K562 treated with DMSO at 1 percent for 4 hours (cell line): ENCODE data around the gene EPB41L4B. TPM values are rescaled to one million over a fixed set of nuclear protein-coding genes. Genes with fewer than 3 reads are reported as not detected.

Source experiments
- total RNA-seq: library from RNA; unstranded; fragments of 300-600 nt; gene quantifications from 2 replicates; pipeline ENCODE4 v1.2.3, GENCODE V29; 2022; ENCODE audit not compliant: insufficient read depth

Gene EPB41L4B
- 0.18 TPM in 1 of 2 replicates, not detected in the other for total RNA-seq

DNA sequence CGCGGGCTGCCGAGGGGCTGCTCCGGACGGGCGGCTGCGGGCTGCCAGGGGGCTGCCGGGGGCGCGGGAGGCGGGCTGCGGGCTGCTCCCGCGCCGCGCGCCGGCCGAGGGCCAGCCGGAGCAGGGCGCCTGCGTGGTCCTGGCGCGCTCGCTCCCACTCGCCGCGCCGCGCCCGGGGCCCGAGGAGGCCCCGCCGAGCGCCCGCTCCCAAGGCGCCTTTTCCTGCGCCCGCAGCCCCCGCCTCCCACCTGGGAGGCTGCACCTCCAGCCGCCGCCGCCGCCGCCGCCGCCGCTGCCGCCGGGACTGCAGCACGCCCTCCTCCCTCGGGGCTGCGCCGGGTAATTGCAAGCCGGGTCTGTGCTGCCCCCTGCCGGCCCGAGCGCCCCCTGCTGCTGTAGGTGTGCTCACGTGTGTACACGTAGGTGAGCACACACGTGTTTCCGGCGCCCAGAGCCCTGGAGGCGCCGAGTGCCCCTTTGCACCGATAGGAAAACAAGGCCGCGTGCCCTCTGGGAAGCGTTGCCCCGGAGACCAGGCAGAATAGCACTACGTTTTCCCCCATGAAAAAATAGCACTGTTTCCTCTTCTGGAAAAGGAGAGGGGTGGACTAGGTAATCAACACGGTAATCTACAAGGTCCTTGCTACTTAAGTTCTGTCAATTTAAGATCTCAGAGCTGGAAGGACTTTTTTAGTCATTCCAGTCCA lies at the start of gene EPB41L4B:
EPB41L4B (minus strand) TSS at position 318 of the 707 bp plus-strand sequence. CDS start 613 bp downstream, outside the sequence.

DNA sequence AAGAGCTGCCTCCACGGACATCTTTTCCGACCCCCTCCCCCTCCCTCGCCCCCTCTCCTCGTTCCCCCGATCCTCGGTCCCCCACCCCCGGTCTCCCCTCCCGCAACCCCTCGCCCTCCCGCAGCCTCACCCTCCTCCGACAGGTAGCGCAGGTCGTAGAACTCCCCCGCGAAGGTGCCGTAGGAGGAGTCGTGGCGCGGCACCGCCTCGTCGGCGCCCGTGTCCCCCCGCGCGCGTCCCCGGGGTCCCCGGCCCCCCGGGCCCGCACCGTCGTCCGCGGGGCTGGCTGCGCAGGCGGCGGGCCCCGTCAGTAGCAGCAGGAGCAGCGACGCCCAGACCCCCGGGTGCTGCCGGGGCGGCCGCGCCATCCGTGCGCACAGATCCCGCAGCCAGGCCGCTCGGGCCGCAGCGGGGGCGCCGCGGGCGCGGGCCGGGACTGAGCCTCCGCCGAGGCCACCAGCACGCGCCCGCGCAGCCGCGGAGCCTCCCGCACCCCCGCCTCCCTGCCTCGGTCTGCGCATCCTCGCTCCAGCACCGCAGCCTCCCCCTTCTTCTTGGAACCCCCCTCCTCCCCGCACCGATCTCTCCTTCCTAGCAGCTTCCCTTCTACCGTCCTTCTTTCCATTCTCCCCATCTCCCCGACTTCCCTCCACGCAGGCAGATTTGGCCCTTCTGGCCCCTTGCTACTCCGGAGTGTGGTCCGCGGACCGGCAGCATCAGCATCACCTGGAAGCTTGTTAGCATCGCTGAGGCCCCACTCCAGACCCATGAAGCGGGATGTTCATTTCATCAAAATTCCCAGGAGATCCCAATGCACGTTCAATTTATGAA lies 153.9 kb downstream of the EPB41L4B start, which contains the start of gene FRRS1L:
FRRS1L (minus strand) TSS at position 479 of the 831 bp plus-strand sequence; CDS start at position 368, 111 bp downstream.

Other genes with a start within 250 kb of the EPB41L4B start
- gene TMEM245, start 201.1 kb downstream of the EPB41L4B start, total RNA-seq: 24.6 and 27.3 TPM in 2 replicates
- not detected in 2 replicates for gene FRRS1L, start 153.8 kb downstream of the EPB41L4B start, total RNA-seq
- gene PTPN3, start 177.2 kb upstream of the EPB41L4B start, total RNA-seq: not detected in 2 replicates